D721Med (cell line): ENCODE results near the gene PIR.

Source experiments
- DNase-seq: peaks from one replicate; pipeline ENCODE4 v3.0.0; 2011; ENCODE audit warnings: low spot score; ENCODE audit not compliant: insufficient read length
- FAIRE-seq: peaks from 2 replicates; lab custom pipeline; 2011; peaks lifted over from hg19 to GRCh38; lab: Jason Lieb, UNC
- TF ChIP-seq, protein P1 (sequence below): IDR thresholded peaks from 2 replicates; pipeline ENCODE4 v1.5.1; 2012; ENCODE audit warnings: mild to moderate bottlenecking, control low read depth; ENCODE audit not compliant: insufficient read depth; ENCODE audit errors: missing control alignments

PIR gene

DNA sequence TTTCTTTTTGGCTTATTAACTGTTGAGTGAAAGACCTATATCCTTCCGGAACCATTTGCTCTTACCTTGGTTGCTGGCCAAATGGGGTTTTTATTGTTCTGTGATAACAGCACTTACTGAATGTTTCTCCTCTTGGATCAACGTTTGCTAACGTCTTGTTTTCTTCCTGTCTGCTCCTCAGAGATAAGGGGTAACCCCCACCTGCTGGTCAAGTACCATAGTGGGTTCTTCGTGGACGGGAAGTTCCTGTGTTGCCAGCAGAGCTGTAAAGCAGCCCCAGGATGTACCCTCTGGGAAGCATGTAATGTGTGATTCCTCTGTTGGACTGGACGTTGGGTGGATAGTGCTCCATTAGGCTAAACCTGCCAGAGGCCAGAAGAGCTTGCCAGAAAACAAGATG is 22.8 kb upstream of the PIR start:
- TF ChIP-seq, protein P1, sequence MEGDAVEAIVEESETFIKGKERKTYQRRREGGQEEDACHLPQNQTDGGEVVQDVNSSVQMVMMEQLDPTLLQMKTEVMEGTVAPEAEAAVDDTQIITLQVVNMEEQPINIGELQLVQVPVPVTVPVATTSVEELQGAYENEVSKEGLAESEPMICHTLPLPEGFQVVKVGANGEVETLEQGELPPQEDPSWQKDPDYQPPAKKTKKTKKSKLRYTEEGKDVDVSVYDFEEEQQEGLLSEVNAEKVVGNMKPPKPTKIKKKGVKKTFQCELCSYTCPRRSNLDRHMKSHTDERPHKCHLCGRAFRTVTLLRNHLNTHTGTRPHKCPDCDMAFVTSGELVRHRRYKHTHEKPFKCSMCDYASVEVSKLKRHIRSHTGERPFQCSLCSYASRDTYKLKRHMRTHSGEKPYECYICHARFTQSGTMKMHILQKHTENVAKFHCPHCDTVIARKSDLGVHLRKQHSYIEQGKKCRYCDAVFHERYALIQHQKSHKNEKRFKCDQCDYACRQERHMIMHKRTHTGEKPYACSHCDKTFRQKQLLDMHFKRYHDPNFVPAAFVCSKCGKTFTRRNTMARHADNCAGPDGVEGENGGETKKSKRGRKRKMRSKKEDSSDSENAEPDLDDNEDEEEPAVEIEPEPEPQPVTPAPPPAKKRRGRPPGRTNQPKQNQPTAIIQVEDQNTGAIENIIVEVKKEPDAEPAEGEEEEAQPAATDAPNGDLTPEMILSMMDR = no peak
- DNase-seq (no peak), FAIRE-seq (no peak)

DNA sequence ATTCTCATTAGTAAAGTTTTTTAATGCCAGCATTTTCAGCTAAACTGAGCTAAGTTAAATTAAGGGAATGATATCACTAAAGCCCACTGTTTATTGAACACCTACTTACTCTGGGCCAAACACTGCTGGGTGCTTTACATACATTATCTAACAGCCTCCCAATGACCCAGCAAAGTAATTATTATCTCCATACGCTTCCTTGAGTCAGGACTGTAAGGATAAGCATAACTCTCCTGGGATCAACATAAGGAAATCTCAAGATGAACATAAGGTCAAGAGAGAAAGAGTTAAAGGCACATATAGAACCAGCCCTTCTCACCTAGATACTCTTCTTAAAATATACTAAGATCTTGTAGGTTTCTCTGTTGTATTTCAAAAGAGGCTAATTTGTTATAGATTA is 21.1 kb upstream of the PIR start:
- FAIRE-seq (peak; percentile 29), DNase-seq (no peak)
- TF ChIP-seq, protein P1 = no peak

DNA sequence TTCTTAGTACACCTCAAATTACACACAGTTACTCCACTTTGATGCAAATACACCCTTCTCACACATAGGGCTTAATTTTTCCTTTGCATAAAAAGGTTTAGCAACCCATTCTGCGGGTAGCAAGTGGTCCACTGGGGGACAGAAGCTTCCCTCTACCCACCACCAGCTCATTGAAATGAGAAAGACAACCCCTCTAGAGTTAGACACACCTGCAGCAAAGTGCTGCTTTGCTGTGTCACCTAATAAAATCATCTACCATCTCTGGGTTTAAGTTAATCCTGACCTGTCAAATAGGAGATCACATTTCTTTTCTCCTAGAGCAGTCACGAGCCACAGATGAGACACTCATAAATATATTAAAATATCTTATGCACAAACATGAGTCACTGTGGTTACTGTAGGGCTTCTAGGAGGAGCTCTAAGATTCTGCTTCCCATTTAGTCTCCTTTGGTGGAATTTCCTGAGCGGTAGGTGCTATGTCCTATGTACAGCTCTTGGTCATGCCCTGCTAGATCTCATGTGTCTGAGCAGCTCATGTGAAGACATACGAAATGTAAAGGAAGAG is 19.4 kb upstream of the PIR start:
- no peak for FAIRE-seq
- TF ChIP-seq, protein P1 = no peak
- no peak for DNase-seq

DNA sequence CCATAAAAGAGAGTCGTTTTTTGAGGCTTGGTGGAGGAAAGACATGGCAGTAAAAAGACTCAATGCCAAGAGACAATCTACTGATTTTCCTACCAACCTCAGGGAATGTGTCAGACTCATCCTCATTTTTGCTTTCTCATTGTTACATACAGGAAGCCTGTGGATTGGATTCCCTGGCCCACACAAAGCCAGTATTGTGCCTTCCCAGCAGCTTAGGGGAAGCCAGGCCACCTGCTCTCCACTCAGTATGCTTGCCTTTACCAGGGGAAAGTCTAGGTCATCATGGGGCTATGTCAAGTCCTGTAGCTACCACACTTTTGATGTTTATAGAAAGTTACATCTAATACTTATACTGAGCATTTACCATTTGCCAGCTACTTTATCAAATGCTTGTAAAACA is 18.4 kb upstream of the PIR start:
- no peak for DNase-seq
- no peak for FAIRE-seq
- TF ChIP-seq, protein P1 = no peak

DNA sequence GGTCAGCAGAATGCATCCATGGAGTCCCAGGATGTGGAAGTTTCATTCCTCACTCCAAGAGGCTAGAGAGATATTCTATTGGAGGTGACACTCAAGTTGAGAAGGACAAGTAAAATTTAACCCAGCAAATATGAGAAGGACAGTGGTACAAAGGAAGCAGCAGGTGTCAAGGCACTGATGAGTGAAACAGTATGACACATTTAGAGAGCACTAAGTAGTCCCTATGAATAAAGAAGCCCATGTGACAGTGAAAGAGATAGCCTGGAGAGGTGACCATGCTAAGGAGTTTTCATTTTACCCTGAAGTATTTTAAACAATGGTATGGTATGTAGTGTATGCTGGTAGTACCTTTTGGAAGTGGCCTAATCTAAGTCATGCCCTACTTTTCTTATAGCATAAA is 16.7 kb upstream of the PIR start:
- DNase-seq (no peak), FAIRE-seq (no peak)
- TF ChIP-seq, protein P1 = no peak

DNA sequence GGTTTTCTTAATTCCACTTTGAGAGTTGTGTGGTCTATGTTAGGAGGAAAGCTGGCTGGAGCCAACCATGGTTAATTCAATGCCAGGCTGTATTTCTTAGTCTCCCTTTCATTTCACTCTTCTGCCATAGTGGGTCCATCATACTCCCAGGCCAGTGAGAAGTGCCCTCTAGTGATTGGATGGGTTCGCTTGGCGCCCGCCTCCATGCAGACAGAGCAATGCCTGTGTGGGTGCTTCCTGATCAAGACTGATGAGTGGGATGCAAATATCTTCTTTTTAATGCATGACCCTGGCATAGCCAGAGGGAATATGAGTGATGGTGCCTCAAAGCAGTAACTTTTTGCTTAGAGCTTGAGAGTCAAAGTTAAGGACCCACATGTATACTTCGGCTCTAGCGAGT is 13.9 kb upstream of the PIR start:
- DNase-seq (no peak), FAIRE-seq (no peak)
- TF ChIP-seq, protein P1 = no peak

DNA sequence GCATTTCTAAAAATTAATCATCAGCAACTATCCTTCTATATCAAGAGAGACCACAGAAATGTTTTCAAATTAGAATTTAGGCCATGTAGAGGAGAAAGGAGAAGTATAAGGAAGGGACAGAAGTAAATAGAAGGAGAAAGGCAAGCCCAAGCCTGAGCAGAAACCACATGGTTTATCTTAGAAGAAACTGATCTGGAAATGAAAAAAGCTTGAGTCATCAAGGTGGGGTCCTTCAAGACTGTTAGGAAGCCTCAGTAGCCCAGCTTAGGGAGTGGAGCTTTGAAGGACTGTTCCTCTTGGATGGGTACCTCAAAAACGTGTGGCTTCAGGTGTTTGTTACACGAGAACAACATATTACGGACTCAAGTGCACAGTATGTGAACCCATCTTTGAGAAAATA is 12.0 kb upstream of the PIR start:
- FAIRE-seq = no peak
- TF ChIP-seq, protein P1 = no peak
- DNase-seq = no peak
